ENCODE data around the gene SERPIND1.

DNA sequence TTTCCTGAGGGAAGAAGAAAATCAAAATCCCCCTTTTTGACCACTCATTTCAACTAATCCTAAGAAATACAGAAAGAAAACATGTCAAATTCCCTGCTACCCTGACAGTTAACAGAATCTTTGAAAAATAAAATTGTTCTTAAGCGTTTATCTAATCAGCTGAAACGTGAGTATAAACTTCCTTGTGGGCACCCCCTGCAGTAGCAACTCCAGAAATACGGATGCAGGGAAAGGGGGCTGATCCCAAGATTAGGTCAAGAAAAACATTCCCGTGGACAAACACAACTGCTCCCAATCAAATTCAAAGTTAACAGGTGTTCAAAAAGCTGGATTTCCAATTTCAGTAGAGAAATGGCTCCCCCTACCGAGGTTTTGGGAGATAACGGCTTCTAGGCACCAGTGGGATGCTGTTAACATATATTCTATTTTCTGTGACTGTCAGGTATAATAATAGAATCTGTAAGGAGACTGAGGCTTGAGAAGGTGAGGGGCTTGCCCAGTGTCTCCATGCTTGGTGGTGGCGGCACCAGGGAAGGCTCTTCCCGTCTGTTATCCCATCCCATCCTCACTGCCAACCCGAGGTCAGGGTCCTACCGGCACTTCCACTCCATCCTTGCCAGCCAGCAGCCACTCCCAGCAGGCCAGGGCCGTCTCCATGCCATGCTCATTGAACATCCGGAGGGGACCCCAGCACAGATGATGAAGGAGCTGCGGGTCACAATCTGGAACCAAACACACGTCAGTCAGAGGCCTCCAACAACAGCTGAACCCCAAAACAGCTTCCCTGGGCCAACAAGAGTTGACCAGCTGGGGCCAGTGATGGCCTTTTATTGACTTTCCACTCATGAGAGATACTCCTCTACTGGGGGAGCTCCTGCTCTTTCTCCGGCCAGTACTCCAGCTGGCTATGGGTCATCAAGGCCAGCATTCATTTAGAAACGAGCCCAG lies 32.0 kb upstream of the SERPIND1 start:
- TF ChIP-seq POLR2AphosphoS5 (IDR thresholded peaks at IDR 0.05; ENCODE audit: low read depth, low read length) (no peak), REST (IDR thresholded peaks at IDR 0.05; ENCODE audit: insufficient read depth in 1 of 2, low read depth in 2 of 2, low read length in 2 of 2) (no peak), FOXP2 (optimal IDR thresholded peaks at IDR 0.05; ENCODE audit: borderline replicate concordance, extremely low read depth, extremely low read length, insufficient read depth) (no peak), TAF1 (IDR thresholded peaks at IDR 0.05; ENCODE audit: borderline replicate concordance, insufficient read depth, low read length) (no peak), SIN3A (IDR thresholded peaks at IDR 0.05; ENCODE audit: borderline replicate concordance, insufficient read depth, low read length) (no peak)

All from PFSK-1 (cell line).